GM21576 (cell line): Measurements from ENCODE around the gene MAPK10.

Experiments used
- ATAC-seq: cut with Tn5 transposase; IDR thresholded peaks from one replicate; pipeline ENCODE4 v1.9.1; 2021; ENCODE audit warnings: mild to moderate bottlenecking, moderate library complexity; ENCODE audit not compliant: unreplicated experiment

MAPK10 gene

DNA sequence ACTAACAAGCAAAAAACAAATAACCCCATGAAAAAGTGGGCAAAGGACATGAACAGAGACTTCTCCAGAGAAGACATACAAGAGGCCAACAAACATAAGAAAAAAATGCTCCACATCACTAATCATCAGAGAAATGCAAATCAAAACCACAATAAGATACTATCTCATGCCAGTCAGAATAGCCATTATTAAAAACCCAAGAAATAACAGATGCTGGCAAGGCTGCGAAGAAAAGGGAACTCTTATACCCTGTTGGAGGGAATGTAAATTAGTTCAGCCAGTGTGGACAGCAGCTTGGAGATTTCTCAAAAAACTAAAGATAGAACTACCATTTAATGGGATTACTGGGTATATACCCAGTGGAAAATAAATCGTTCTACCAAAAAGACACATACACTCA is 79.6 kb downstream of the MAPK10 start:
- ATAC-seq = no peak

DNA sequence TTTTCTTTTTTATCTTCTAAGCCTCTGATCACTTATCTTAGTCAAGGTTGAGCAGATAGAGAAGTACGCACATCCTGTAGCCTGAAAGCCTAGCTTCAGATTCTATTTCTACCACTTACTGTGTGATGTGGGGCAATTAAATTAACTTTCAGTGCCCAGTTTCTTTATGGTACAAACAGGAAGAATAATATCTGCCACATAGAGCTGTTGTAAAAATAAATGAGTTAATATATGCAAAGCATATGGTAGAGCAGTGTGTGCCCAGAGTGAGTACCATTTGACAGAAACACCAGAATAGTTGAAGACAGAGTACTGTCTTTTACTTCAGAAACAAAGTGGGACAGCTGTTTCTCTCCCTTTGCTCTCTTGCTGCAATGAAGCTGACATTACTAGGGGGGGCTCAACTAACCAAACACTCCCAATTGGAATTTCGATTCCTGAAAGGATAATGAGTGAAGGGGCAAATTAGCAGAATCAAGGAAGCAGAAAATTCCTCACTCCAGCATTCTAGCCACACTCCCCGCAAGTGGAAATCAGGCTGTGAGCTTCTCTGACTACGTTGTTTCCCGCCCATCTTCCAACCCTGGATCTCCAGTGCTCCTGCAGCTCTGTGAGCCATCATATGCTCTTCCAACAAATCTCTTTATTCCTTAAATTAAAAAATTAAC is 80.4 kb downstream of the MAPK10 start:
- ATAC-seq = no peak

DNA sequence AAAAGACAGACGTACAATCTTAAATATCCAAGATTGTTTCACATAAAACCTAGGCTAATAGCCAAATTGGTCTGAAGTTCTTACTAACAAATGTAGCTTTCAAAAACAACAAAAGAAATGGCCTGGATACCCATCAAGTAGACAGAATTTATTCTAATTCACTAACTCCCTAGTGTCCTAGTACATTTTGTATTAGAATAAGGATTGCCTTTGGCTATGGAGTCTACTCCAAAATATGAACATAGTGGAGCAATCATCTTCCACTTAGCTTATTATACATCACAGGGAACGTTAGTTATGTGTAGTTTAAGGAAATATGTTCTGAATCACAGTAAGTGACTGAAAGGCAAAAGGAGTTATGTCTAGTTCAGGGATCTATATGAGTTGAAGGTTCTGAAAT is 81.7 kb downstream of the MAPK10 start:
- no peak for ATAC-seq

DNA sequence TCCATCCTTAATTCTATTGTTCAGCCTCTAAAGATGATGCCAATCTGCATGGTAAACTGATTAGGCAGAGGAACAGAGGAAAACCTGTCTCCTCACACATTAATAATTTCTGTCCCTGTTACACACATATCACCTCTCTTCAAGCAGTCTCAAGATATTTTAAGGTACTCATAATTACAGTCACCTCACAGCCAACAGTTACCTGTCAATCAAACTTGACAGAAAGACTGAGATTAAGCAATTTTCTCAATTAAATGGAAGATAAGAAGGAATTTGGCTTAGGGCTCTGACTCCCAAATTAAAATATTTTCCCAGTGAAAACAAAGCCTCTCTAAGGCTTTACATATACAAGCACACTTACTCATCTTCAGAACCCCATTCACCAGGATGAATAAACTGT is 85.2 kb downstream of the MAPK10 start:
- ATAC-seq = no peak

DNA sequence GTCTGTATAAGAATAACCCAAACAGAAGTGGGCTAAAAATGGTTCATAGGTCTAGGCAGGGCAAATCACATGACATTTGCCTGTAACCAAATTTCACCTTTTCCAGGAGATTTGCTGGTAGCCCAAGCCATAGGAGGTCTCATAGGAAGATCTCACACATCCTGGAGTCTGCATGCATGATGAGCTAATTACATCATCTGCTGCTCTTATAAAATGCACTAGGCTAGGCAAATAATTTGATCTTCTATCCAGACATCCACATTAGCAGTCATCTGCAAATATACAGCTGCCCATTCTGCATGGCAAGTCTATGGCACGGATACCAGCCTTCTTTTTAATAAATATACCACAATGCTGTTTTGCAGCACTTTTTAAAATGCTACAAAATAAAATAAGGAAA is 87.2 kb downstream of the MAPK10 start:
- no peak for ATAC-seq

DNA sequence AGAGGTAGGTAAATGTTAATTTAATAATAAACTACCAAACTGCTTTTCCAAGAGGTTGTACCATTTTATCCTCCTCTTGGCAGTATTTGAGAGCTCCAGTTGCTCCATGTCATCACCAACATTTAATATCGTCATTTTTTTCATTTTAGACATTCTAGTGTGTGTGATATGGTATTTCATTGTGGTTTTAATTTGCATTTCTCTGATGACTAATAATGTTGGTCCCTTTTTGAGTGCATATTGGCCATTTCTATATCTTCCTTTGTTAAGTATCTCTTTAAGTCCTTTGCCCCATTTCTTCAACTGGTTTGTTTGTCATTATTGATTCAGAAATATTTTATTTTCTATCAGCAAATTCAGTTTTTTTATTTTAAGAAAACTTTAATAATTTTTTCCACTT is 88.8 kb downstream of the MAPK10 start:
- no peak for ATAC-seq

DNA sequence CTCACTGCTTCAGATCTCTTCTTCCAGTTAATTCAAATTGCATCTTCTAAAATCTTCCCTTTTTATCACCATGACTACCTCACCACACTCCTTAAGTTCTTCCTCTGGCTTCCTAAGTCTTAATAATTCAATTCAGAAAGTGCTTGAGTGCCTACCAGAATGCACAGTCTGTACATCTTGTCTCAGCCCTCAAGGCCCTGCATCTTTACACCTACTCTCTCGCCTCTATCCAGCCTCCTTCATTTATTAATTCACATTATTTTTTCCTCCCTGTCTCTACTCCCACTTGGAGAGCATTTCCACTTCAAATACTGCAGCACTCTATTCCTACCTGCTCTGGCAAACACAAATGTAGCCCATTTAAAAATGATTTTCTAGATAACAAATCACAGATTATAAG is 90.5 kb downstream of the MAPK10 start:
- ATAC-seq = no peak

DNA sequence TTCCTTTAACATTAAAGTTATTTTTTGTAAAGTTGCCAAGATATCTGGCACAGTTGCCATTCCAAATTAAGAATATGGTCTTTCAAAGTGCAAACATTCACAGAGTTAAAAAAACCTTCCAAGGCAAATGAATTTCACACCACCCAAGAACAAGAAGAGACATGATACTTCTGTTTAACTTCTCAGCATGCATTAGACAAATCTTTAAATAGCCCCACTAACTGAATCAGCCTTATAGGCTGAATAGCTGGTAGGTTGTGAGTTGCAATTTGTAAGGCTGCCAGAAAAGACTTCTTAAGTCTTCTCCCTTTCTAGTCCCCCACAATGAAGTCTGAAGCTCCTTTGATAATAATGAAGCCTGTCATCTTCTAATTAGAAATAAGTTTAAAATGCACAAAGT is 95.6 kb downstream of the MAPK10 start:
- no peak for ATAC-seq

DNA sequence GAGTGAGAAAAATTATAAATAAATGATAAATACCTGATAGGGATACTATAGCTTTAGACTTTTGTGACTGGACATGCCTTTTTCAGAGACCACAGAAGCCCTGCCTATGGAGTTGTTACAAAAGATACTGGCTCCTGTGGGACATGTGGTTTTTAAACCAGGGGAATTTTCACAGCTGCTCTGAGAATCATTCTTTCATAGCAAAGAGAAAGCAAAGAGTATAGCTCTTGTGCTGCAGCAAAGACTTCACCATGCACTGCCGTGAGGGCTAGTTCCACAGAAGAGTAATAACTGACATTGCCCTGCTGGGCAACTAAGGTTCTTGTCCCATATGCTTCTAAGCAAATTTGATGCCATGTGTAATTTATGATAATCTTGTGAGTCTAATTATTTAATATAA is 98.2 kb downstream of the MAPK10 start:
- ATAC-seq = no peak

DNA sequence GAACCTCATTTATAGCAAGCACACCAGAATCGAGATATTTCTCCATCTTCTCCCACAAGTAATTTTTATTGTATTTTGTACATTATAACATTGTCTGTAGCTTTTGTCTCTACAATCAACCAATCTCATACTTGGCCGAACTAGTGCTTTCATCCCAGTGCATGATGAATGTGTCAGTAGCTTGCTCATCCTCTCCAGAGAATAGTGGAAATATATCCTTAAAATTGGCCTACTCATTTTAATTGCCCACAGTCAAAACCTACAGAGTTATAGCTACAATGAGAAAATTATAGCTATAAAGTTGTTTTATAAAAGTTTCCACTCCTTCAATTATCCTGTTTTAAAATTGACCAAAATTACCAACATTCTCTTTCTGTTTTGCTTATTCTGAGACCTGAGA is 103.8 kb downstream of the MAPK10 start:
- no peak for ATAC-seq

DNA sequence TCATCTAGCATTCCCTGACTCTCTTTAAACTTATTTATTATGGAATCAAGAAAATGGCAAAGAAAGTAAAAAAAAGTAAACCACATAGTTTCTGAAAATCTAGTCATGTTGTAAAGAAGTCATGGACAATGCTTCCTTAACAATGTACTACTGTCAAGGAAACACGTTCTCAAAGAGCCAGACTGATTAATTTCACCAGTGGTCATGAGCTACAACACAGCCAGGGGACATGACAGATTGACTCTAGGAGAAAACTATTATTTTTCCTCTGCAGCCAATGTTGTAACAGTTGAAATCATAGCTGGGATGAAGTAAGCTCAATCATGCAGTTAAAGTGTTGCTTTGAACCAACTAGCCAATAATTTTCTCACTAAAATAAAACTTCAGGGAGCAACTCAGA is 109.2 kb downstream of the MAPK10 start:
- no peak for ATAC-seq

DNA sequence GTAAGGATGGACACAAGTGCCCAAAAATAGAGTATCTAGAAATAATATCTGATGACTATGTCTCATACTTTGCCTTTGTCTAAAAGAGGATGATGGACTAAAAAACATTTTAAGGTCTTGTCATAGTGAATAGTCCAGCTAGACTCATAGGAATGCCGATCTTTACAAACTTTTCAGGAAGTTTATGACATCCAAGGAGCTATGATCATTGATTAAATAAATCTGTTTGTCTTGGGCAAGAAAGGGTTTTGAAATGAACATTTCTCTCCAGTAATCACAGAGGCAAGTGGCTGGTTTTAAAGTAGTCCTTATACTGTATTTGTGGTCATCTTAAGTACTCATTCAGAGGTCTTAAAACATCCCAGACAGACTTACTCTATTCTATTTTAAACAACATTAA is 109.8 kb downstream of the MAPK10 start:
- ATAC-seq = no peak

DNA sequence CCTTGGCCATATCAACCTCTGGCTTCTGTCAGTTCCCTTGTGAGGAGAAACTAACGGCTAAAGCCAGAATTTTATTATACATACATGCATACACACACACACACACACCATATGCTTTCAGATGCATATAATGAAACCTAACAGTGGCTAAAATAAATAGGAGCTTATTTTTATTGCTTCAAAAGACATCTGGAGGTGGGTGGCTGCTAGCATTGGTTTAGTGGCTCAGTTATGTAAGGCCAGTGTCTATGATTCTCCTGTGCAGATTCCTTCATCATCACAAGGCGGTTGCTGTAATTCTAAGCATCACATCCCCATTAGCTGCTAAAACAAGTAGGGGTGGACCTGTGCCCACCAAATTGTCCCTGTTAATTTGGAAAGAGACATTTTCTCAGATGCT is 110.8 kb downstream of the MAPK10 start:
- no peak for ATAC-seq

DNA sequence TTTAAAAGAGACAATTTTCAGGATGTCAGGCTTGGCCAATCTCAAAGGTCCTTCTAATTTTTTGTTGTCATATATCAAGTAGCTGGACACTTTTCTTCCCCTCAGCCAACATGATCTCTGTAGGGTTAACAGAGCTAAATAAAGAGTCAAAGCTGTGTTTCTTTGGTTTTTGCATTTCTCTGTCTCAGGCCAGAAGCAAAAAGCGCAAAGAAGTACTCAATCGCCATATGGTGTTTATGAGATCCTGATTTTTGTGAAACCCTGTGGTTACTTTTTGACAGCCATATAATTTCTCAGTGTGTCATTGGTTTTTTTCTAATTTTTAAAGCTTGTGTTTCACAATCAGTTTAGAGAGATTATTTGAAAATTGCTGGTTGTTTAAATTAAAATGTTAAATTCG is 111.9 kb downstream of the MAPK10 start:
- ATAC-seq = no peak

DNA sequence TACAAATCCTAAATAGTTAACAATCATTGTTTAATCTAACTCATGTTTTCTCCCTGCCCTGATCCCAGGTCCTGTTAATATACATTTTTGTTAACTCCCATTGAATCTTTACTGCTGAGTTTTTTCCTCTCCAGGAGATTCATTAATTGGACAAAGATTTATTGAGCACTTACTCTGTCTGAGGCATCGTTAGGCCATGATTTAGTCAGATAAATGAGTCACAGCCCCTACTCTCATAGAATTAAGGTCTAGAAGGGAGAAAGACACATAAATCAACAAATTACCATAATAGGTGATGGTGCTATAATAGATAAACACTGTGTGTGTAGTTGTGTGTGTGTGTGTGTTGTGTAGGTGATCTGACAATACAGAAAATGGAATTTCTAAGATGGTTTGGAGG is 112.5 kb downstream of the MAPK10 start:
- ATAC-seq = no peak

DNA sequence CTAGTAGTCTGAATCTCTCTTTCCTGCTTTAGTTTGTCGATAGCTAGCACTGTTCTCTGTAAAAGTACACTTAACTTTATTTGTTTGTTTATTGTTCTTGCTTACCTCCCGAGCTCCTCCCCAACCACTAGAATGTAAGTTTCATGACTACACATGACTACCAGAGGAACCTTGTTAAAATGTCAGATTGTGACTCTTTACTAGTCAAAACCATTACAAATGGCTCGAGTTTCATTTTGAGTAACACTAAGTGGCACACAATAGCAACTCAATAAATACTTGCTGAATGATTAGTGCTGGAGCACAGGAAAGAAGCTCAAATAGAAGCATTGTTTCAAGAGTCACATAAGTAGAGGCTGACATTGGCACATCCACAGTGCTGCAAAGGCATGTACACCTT is 116.1 kb downstream of the MAPK10 start:
- ATAC-seq = no peak

DNA sequence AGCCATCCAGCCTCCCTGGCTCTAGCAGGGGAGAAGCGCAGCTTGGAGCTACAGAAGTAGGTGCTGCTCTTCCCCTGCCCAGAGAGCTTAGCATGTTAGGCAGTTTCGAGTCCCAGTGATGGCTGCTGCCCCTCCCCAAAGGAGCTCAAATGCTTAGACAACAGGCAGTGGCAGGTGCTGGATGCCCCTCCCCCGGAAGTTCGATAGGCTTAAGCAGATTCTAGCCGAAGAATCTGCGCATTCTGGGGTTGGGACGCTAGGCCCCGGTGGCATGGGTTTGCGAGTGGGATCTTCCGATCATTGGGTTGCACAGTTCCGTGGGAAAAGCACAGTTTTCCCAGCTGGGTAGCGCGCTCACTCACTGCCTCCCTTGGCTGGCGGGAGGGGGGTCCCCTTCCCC is 117.2 kb downstream of the MAPK10 start:
- ATAC-seq = no peak

DNA sequence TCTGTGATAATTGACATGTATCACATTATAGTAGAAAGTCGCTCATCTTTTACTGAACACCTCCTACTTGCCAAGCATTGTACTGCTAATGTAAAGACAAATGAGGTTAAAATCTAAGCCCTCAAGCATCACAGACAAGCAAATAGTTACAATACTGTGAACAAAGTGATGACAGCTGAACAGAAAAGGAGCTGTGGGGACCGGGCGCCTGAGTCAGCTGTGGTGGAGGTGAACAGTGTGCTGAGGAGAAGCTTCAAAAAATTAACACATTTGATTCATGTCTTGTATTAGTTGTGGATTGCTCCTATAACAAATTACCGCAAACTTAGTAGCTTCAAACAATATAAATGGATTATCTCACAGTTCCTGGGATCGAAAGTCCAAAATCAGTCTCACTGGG is 124.3 kb downstream of the MAPK10 start:
- ATAC-seq = no peak

DNA sequence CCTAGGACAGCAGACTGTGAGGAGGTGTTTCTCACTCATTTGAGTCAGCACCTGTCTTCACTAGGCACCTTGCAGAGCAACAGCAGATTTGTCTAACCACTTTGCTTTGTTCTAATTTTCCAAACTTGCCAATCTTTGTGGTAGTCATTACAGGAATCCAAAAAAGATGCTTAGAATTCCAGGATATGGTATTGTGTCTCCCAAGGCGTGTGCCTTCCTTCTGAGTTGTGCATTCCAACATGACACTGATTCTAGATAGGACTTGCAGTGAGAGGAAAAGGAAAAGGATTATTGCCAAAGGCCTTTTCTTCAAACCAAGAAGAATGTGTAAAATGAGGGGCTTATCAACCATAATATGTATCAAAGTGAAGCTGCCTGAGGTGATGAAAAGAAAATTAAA is 126.2 kb downstream of the MAPK10 start:
- no peak for ATAC-seq

DNA sequence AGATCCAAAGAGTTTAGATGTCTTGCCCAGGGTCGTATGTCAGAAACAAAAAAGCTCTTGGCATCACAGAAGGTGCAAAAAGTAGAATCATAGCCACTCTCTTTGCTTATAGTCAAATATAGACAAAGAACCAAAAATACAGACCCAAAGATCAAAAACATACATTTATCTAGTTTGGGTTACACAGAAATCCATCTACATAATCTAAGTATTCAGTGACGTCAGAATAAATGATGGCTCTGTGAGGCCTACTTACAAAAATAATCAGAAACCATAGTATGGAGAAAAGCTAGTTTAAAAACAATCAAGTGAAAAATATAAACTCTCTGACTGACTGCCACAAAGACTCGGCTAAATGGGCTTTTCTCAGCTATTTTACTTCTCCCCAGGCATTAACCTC is 126.8 kb downstream of the MAPK10 start:
- no peak for ATAC-seq

DNA sequence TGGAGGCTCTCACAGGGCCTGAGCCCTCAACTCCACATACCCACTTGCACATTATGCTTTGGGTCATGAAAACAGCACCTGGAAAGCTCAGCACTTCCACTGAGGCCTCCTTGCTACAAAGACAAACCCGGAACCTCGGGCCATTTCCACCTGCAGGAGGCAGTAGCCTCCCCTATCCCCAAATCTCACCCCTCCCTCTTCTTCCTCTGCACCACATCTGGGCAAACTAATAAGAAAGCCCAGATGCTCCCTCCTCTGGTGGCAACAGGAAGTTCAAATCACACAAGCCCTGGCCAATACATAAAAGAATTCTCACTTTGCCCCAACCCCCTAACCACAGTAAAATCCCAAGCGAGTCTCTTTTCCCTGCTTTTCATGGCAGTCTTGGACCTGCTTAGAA is 136.4 kb downstream of the MAPK10 start:
- ATAC-seq = peak; percentile 81

DNA sequence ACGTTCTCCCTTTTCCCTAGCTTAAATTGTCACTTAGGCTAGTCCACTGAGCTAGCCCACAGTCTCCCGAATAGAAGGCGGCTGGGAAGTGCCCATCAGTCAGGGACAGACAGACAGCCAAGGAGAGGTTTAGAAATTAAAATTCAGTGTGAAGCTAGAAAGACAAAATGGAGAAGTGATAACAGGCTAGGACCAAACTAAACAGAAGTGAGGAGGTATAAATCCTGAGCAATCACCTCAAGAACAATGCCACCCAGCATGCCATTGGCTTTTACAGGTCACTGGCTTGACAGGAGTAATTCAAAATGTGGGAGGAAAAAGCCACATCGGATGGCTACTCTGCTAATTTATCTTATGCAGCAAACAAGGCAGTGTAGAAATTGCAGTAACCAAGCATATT is 138.9 kb downstream of the MAPK10 start:
- no peak for ATAC-seq

DNA sequence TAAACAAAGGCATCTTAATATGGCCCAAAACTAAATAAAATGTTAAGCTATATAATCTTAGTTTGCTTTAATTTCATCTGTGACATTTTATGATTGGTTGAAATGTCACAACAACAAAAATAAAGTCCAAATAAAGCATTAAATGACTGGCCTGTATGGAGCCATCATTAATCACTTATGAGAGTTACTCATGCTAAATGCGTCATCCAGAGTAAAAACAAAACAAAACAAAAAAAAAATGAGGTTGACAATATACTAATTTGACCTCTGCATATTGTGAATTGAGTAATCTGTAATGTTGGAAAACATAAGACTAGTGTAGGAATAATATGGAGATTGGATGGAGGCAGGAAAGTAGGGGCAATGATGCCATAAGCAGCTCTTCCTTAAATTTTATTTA is 139.7 kb downstream of the MAPK10 start:
- ATAC-seq = no peak
